Subcutaneous abdominal adipose tissue (tissue), 5 donors: Measurements from ENCODE around the gene GBE1.

Experiments
- H3K27ac ChIP-seq: one replicate; pipeline ENCODE4 v1.7.0; 2013; ENCODE audit warnings: low read depth, mild to moderate bottlenecking, inconsistent platforms, low read length, moderate library complexity
- H3K27me3 ChIP-seq, 5 donors: one replicate each; pipeline ENCODE4 v1.7.0; 2013; ENCODE audit warnings: low read length in 5 of 5, inconsistent platforms in 1 of 5; ENCODE audit not compliant: control insufficient read depth in 5 of 5, insufficient read depth in 4 of 5
- H3K36me3 ChIP-seq, 5 donors: one replicate each; pipeline ENCODE4 v1.7.0; 2013; ENCODE audit warnings: low read length in 5 of 5; ENCODE audit not compliant: control insufficient read depth in 5 of 5, insufficient read depth in 5 of 5
- H3K4me1 ChIP-seq, 5 donors: one replicate each; pipeline ENCODE4 v1.7.0; 2013; ENCODE audit warnings: low read length in 5 of 5, mild to moderate bottlenecking in 3 of 5, moderate library complexity in 1 of 5; ENCODE audit not compliant: control insufficient read depth in 5 of 5, insufficient read depth in 5 of 5
- H3K4me3 ChIP-seq, 5 donors: one replicate each; pipeline ENCODE4 v1.7.0; 2013; ENCODE audit warnings: low read length in 5 of 5, low read depth in 1 of 5
- H3K9ac ChIP-seq, 5 donors: one replicate each; pipeline ENCODE4 v1.7.0; 2013; ENCODE audit warnings: low read length in 5 of 5, mild to moderate bottlenecking in 4 of 5, moderate library complexity in 3 of 5
- H3K9me3 ChIP-seq, 5 donors: one replicate each; pipeline ENCODE4 v1.7.0; 2013; ENCODE audit warnings: low read length in 5 of 5; ENCODE audit not compliant: control insufficient read depth in 5 of 5
- donor health status: healthy.
- donor health status: healthy.
- donor health status: healthy.
- donor health status: healthy.
- donor health status: healthy.

GBE1 gene

GRCh38 chr3:81741216-81741615 is 20.2 kb downstream of the GBE1 start:
- Histone ChIP-seq H3K4me1 (peaks cover 5 to 42% (median 37%) of the 10 kb centered on the region in 5 donors), H3K9ac (peak overlapping the region in 1 of 5 donors; percentile 29), H3K4me3 (no peak overlapping the region), H3K9me3 (no peaks in the 10 kb centered on the region), H3K27me3 (no peaks in the 10 kb centered on the region), H3K27ac (peak overlapping the region; percentile 71), H3K36me3 (peaks cover 0 to 10% (median 0%) of the 10 kb centered on the region in 5 donors)

GRCh38 chr3:81740731-81741130 is 20.7 kb downstream of the GBE1 start:
- Histone ChIP-seq H3K27ac (peak overlapping the region; percentile 71), H3K4me1 (peaks cover 5 to 42% (median 37%) of the 10 kb centered on the region in 5 donors), H3K36me3 (peaks cover 0 to 10% (median 0%) of the 10 kb centered on the region in 5 donors), H3K27me3 (no peaks in the 10 kb centered on the region), H3K4me3 (no peak overlapping the region), H3K9ac (peak overlapping the region in 2 of 5 donors; percentile 10 to 29), H3K9me3 (no peaks in the 10 kb centered on the region)

GRCh38 chr3:81735334-81735733 is 26.1 kb downstream of the GBE1 start:
- no peaks in the 10 kb centered on the region for H3K9me3 ChIP-seq

GRCh38 chr3:81734742-81735141 is 26.7 kb downstream of the GBE1 start:
- Histone ChIP-seq H3K9me3 (no peaks in the 10 kb centered on the region), H3K4me1 (peaks cover 0 to 6% (median 0%) of the 10 kb centered on the region in 5 donors), H3K36me3 (peaks cover 0 to 19% (median 3%) of the 10 kb centered on the region in 5 donors), H3K27ac (no peak overlapping the region), H3K27me3 (no peaks in the 10 kb centered on the region), H3K4me3 (no peak overlapping the region), H3K9ac (no peak overlapping the region)

More at GRCh38 chr3:81735334-81735733, 26.1 kb downstream of the GBE1 start:
- H3K36me3 ChIP-seq, result peaks cover 0 to 15% (median 3%) of the 10 kb centered on the region in 5 donors
- peaks cover 0 to 8% (median 0%) of the 10 kb centered on the region in 5 donors for H3K4me1 ChIP-seq
- no peak overlapping the region for H3K27ac ChIP-seq
- H3K9ac ChIP-seq, result no peak overlapping the region
- H3K4me3 ChIP-seq, result no peak overlapping the region
- no peaks in the 10 kb centered on the region for H3K27me3 ChIP-seq

- peaks cover 0 to 9% (median 3%) of the 10 kb centered on the region in 5 donors for H3K36me3 ChIP-seq
- H3K27ac ChIP-seq, result no peak overlapping the region
- peaks cover 0 to 6% (median 0%) of the 10 kb centered on the region in 5 donors for H3K4me1 ChIP-seq
- no peaks in the 10 kb centered on the region for H3K9me3 ChIP-seq
- H3K4me3 ChIP-seq, result no peak overlapping the region
- H3K9ac ChIP-seq, result no peak overlapping the region
- no peaks in the 10 kb centered on the region for H3K27me3 ChIP-seq
Observed at GRCh38 chr3:81732642-81733041, 28.8 kb downstream of the GBE1 start.

- no peak overlapping the region for H3K4me3 ChIP-seq
- H3K4me1 ChIP-seq, result peaks cover 0 to 8% (median 4%) of the 10 kb centered on the region in 5 donors
- peak overlapping the region; percentile 51 for H3K27ac ChIP-seq
- H3K27me3 ChIP-seq, result no peaks in the 10 kb centered on the region
- H3K9me3 ChIP-seq, result no peaks in the 10 kb centered on the region
- peaks cover 2 to 9% (median 3%) of the 10 kb centered on the region in 5 donors for H3K36me3 ChIP-seq
- no peak overlapping the region for H3K9ac ChIP-seq
Observed at GRCh38 chr3:81728766-81729544, 32.5 kb downstream of the GBE1 start.

GRCh38 chr3:81726735-81727134 is 34.7 kb downstream of the GBE1 start:
- H3K27ac ChIP-seq, result peak overlapping the region; percentile 15
- H3K4me1 ChIP-seq, result peaks cover 0 to 13% (median 8%) of the 10 kb centered on the region in 5 donors
- no peak overlapping the region for H3K4me3 ChIP-seq
- H3K27me3 ChIP-seq, result no peaks in the 10 kb centered on the region
- peaks cover 2 to 9% (median 3%) of the 10 kb centered on the region in 5 donors for H3K36me3 ChIP-seq
- no peaks in the 10 kb centered on the region for H3K9me3 ChIP-seq
- H3K9ac ChIP-seq, result no peak overlapping the region

GRCh38 chr3:81726132-81726531 is 35.3 kb downstream of the GBE1 start:
- Histone ChIP-seq H3K27me3 (no peaks in the 10 kb centered on the region), H3K27ac (no peak overlapping the region), H3K36me3 (peaks cover 2 to 9% (median 3%) of the 10 kb centered on the region in 5 donors), H3K9me3 (no peaks in the 10 kb centered on the region), H3K4me3 (no peak overlapping the region), H3K4me1 (peaks cover 0 to 13% (median 8%) of the 10 kb centered on the region in 5 donors), H3K9ac (no peak overlapping the region)

GRCh38 chr3:81723732-81724313 is 37.6 kb downstream of the GBE1 start:
- H3K4me1 ChIP-seq, result peaks cover 0 to 13% (median 8%) of the 10 kb centered on the region in 5 donors
- H3K9me3 ChIP-seq, result no peaks in the 10 kb centered on the region
- H3K27ac ChIP-seq, result peak overlapping the region; percentile 32
- peaks cover 0 to 3% (median 0%) of the 10 kb centered on the region in 5 donors for H3K36me3 ChIP-seq
- H3K9ac ChIP-seq, result peak overlapping the region in 1 of 5 donors; percentile 3
- no peak overlapping the region for H3K4me3 ChIP-seq
- H3K27me3 ChIP-seq, result no peaks in the 10 kb centered on the region

- no peaks in the 10 kb centered on the region for H3K9me3 ChIP-seq
- no peaks in the 10 kb centered on the region for H3K27me3 ChIP-seq
- no peak overlapping the region for H3K4me3 ChIP-seq
- H3K9ac ChIP-seq, result no peak overlapping the region
- H3K27ac ChIP-seq, result no peak overlapping the region
- peaks cover 0 to 15% (median 8%) of the 10 kb centered on the region in 5 donors for H3K4me1 ChIP-seq
- peaks cover 0 to 3% (median 0%) of the 10 kb centered on the region in 5 donors for H3K36me3 ChIP-seq
Observed at GRCh38 chr3:81718311-81718710, 43.1 kb downstream of the GBE1 start.
